ENCODE results near the gene LKAAEAR1. TPM values are rescaled to one million over a fixed set of nuclear protein-coding genes. Genes with fewer than 3 reads are reported as not detected.

The LKAAEAR1 gene
- total and polyA plus RNA-seq, 2 of the 4 experiments (the other 2 are of a cell fraction): 0.21 TPM; not detected in 1

- no peak overlapping the region for H3K18ac ChIP-seq (ENCODE audit: low read depth, low read length)
- H2BK20ac ChIP-seq (ENCODE audit: low read depth, low read length): no peak overlapping the region
- H3K36me3 ChIP-seq (ENCODE audit: control insufficient read depth, insufficient read depth, low read length): peaks cover 23% of the 10 kb centered on the region; the same call in 1 of the 2 replicates
- H3K4ac ChIP-seq (ENCODE audit: low read depth, low read length): no peak overlapping the region
- peaks cover 4% of the 10 kb centered on the region; the same call in 1 of the 2 replicates for H4K20me1 ChIP-seq (ENCODE audit: insufficient read depth, low read length)
- no peak overlapping the region for H3K27ac ChIP-seq (ENCODE audit: insufficient read depth, low read length)
- peaks cover 10% of the 10 kb centered on the region; the same call in 1 of the 2 replicates for H3K9me1 ChIP-seq (ENCODE audit: insufficient read depth, low read length)
- in situ Hi-C loops (cut with MboI; ENCODE audit: low sequenced_read_pairs): no loop called here
- H3K4me1 ChIP-seq (ENCODE audit: control insufficient read depth, insufficient read depth, low read length): peaks cover 9% of the 10 kb centered on the region
- ChIA-PET POLR2A (ENCODE audit: unreplicated experiment) (no interaction called here), CTCF (interaction anchor here (1.2 to 1.8 kb wide), 2 partner anchors 13 to 32 kb away, joined by 3 to 6 read pairs; no protein-coding TSS in a partner anchor)
- dilution Hi-C loops (cut with HindIII; ENCODE audit: low sequenced_read_pairs, unreplicated experiment): no loop called here
- peak overlapping the region; percentile 7 for H2AFZ ChIP-seq (replicated peaks; ENCODE audit: low read length, poor library complexity)
- no peak overlapping the region for H3K14ac ChIP-seq (replicated peaks; ENCODE audit: low read depth, low read length)
- no peak overlapping the region for H3K9ac ChIP-seq (ENCODE audit: low read depth, low read length)
- no peak overlapping the region for H2BK5ac ChIP-seq (ENCODE audit: low read depth, low read length, poor library complexity, severe bottlenecking)
- TF ChIP-seq, protein P1, sequence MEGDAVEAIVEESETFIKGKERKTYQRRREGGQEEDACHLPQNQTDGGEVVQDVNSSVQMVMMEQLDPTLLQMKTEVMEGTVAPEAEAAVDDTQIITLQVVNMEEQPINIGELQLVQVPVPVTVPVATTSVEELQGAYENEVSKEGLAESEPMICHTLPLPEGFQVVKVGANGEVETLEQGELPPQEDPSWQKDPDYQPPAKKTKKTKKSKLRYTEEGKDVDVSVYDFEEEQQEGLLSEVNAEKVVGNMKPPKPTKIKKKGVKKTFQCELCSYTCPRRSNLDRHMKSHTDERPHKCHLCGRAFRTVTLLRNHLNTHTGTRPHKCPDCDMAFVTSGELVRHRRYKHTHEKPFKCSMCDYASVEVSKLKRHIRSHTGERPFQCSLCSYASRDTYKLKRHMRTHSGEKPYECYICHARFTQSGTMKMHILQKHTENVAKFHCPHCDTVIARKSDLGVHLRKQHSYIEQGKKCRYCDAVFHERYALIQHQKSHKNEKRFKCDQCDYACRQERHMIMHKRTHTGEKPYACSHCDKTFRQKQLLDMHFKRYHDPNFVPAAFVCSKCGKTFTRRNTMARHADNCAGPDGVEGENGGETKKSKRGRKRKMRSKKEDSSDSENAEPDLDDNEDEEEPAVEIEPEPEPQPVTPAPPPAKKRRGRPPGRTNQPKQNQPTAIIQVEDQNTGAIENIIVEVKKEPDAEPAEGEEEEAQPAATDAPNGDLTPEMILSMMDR (conservative IDR thresholded peaks at IDR 0.05; ENCODE audit: low read depth, low read length): no peak
- TF ChIP-seq MXI1 (IDR thresholded peaks at IDR 0.05; ENCODE audit: borderline replicate concordance, low read depth, low read length) (no peak), NFE2L2 (IDR thresholded peaks at IDR 0.05; ENCODE audit: low read depth, low read length) (no peak), FOS (IDR thresholded peaks at IDR 0.05; ENCODE audit: low read depth, low read length) (no peak), MAZ (IDR thresholded peaks at IDR 0.05; ENCODE audit: borderline replicate concordance, low read depth, low read length) (no peak)
- no peaks in the 10 kb centered on the region for H3K27me3 ChIP-seq (ENCODE audit: control insufficient read depth, insufficient read depth, low read length)
- no peak overlapping the region for H4K8ac ChIP-seq (ENCODE audit: low read depth in 2 of 2, low read length in 2 of 2)
- no peak overlapping the region for H3K4me3 ChIP-seq (ENCODE audit: insufficient read depth, low read depth, low read length)
- H4K91ac ChIP-seq (ENCODE audit: insufficient read depth, low read depth, low read length): no peak overlapping the region
- no peak overlapping the region for H2AK5ac ChIP-seq (ENCODE audit: low read depth, low read length)
- no TSS peak for BruUV-seq (replicated peaks)
- no peak overlapping the region for H3K56ac ChIP-seq (ENCODE audit: extremely low read depth, insufficient read depth, low read length)
- H4K5ac ChIP-seq (ENCODE audit: low read depth, low read length): no peak overlapping the region
- H3K23ac ChIP-seq (ENCODE audit: low read depth, low read length): no peak overlapping the region
- DNase-seq: no peak
- H3K4me2 ChIP-seq (ENCODE audit: low read depth, low read length): no peak overlapping the region
- 98% methylated on average over 7 of the region's 31 CpGs; no CpG with 5 or more reads in 1 of the 2 experiments for WGBS, 2 experiments (ENCODE audit: extremely low coverage in 2 of 2, insufficient read length in 1 of 2)
- no peaks in the 10 kb centered on the region for H3K9me3 ChIP-seq (ENCODE audit: control insufficient read depth, insufficient read depth, low read length)
- ATAC-seq (ENCODE audit: low read depth): no peak
- no peak overlapping the region for H2BK120ac ChIP-seq (ENCODE audit: low read depth, low read length)
- peaks cover 0 to 12% of the 10 kb centered on the region in 2 experiments; a peak in 1 of 4 replicates for H3K79me1 ChIP-seq (ENCODE audit: low read depth in 1 of 2, low read length in 2 of 2)
- H2BK15ac ChIP-seq (ENCODE audit: low read depth, low read length): no peak overlapping the region
- peak overlapping the region; percentile 55 for H2AK9ac ChIP-seq (replicated peaks; ENCODE audit: low read depth, low read length, poor library complexity)
- intact Hi-C loops (cut with micrococcal nuclease): no loop called here
These were observed 13.8 kb downstream of the LKAAEAR1 start for GRCh38 chr20:64070244-64070993.
